ENCODE data around the gene KRT34.
"Not testable (repeated sequence)": the region's sequence is repeated elsewhere in the genome, so short reads cannot be mapped to it uniquely, and the experiment has no call there.

Gene KRT34

DNA sequence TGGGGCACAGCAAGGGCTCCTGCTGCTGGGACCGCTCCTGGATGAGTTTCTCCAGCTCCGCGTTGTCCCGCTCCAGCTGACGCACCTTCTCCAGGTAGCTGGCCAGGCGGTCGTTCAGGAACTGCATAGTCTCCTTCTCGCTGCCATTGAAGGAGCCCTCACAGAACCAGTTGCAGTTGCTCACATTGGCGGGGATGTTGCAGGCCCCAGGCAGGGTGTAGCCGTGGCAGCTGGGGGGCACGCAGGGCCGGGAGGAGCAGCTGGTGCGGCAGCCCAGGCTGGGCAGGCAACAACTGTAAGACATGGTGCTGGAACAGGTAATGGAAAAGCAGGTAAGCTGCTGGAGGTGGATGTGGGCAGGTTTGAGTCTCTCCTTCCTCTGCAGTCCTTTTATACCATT is at the start of gene KRT34:
TSS of gene KRT34 (minus strand) at position 364 of the 400 bp plus-strand sequence. CDS start at position 304, 60 bp downstream.
- not testable (repeated sequence) for DNase-seq

DNA sequence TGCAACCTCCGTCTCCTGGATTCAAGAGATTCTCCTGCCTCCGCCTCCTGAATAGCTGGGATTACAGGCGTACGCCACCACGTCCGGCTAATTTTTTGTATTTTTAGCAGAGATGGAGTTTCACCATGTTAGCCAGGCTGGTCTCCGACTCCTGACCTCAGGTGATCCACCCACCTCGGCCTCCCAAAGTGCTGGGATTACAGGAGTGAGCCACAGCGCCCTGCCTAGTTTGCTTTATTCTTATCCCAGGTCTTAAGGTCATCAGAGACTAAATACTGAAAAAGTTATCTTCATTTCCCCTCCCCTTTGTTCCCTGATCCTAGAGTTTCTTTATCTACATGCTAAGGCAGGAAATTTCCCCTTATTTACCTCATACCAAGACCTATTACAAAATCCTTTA is 48.3 kb upstream of the KRT34 start:
- not testable (repeated sequence) for DNase-seq

DNA sequence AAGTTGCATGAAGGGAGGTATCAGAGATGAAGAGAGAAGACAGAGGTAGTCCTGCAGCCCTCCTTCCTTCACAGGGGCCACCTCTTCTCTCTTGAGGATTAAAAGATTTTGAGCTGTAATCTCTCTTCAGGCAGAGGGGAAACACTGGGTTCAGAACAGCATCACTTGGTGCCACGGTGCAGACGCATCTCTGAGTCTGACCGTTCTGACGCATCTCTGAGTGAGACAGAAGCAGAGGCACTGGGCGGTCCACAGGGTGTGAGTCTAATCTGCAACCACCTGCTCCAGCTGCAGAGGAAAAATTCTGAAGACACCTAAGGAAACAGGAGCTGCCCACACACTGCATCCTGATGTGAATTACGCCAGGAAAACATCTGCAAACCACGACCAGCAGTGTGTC is 47.6 kb upstream of the KRT34 start:
- DNase-seq = no peak

GRCh38 chr17:41428591-41429291 is 46.6 kb upstream of the KRT34 start:
- DNase-seq = no peak

GRCh38 chr17:41424111-41424635 is 42.1 kb upstream of the KRT34 start, which contains the start of gene KRT37:
TSS of gene KRT37 (minus strand) at chr17:41424585. CDS start at chr17:41424523, 62 bp downstream.
- no peak for DNase-seq

GRCh38 chr17:41422586-41422985 is 40.5 kb upstream of the KRT34 start:
- DNase-seq = not testable (repeated sequence)

- no peak for DNase-seq
Measured at GRCh38 chr17:41421617-41422016, 39.5 kb upstream of the KRT34 start.

GRCh38 chr17:41421116-41421515 is 39.0 kb upstream of the KRT34 start:
- no peak for DNase-seq

DNA sequence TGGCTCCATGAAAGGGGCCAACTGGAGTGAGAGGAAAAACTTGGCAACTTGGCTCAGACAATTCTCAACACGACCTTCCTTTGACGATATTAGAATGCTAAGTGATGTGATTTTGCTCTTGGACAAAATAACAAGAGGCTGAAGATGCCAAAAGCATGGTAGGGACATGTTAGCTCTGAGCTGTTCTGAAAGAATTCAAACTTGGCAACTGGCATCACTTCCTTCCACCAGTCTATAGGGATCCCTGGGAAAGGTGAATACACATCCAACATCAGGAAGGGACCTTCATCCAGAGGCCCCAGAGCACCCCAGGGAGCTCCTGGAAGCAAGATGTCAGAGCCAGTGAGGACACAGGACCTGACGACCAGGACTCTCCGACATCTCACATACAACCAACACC is 38.0 kb upstream of the KRT34 start:
- DNase-seq = no peak

DNA sequence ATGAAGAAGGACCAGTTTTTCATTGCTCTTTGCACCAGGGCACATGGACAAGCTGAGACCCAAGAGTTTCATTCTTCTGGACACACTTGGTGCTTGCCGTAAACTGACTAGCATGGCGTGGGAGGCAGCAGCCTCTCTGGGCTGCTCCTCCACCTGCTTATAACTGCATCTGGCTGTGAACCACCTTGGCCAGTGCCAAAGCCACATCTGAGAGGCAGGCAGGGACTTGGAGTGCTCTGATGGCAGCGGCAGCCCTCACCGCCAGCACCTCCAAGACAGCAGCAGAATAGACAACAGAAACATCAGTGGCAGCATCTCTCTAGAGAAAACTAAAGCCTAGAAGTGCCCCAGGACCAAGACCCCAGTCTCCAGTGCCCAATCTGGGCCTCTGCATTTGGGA is 37.6 kb upstream of the KRT34 start:
- no peak for DNase-seq

DNA sequence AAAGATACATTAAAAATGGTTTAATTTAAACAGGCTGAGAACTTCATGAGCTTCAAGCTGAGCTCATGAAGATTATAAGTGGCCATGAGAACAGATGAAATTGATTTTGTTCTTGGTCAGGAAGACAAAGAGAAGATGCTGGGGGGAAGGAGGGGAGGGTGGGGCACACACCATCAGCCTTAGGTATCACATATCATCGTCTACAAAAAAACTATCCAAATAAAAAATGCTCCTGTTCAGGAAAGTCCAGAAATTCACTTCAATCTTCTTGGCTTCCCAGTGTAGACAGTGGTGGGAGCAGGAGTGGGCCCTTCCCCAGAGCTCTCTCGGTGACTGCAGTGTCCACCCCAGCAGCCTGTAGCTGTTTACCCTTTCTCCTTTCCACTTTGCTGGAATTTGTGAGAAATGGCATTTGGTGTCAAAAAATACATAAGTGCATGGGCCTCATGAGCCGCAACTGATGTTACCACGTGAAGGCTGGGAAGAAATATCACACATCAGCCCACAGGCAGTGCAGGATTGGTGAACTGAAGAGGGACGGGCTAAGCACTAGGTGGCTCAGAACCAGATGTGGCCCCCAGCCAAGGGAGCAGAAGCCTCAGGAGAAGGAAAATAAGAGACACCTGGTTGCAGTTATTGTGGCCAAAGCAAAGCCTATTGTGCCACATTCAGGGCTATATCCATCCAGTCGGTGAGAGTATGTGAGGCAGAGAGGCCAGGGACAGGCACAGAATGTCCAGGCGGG is 36.2 kb upstream of the KRT34 start:
- no peak for DNase-seq

DNA sequence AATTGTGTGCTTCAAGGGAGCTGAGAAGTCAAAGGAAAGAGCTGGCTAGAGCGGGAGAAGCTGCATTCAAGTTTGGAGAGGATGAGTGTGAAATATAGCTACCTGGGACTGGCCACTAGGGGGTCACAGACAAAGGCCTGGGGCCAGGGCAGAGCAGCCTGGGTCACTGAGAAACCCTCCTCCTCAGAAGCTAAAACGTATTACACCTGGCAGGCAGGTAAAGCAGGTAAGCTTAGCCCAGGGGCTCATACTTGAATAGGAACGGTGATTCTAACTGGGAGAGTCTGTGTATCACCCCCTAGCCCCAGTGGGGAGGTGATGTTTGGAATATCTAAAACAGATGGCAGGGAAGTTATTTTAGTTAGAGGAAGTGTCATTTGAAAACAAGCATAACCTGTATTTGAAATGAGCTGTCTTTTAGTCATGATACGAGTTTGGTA is 35.5 kb upstream of the KRT34 start:
- DNase-seq = no peak

- no peak for DNase-seq
Measured at GRCh38 chr17:41417127-41417526, 35.0 kb upstream of the KRT34 start.

DNA sequence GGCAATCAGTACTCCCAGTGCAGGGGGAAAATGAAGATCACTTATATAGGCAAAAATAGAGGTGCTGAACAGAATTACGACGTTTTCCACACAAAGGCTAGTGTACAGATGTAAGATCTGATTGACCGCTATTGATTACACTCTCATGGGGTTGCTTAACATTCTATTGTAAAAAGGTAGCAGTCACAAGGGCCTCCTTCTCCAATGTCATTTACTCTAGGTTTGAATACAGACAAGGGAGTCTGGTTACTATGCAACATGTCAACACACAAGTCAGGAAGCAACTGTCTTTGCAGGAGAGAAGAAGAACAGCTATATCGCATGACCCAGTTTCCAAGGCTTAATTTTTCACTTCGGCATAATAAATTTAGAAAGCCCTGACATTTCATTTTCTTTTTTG is 34.4 kb upstream of the KRT34 start:
- no peak for DNase-seq

- no peak for DNase-seq
Measured at GRCh38 chr17:41415833-41416335, 33.8 kb upstream of the KRT34 start.

DNA sequence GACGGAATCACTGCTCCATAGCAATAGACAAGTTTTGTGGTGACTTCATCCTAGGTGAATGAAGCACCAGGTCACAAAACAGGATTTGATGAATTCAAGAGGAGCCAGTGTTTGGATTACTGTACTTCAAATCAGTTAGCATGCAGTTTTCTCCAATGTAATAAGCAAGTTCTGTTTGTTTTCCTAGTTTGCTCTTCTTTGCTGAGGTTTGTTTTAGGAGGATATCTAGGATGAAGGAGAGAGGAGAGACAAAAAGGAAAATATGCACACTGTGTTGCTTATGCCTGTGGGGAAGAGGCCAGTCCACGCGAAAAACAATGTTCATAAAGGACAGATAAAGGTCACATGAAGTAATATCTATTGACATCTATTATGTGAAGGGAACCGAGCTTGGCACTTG is 33.3 kb upstream of the KRT34 start:
- no peak for DNase-seq

GRCh38 chr17:41413982-41414381 is 31.9 kb upstream of the KRT34 start:
- no peak for DNase-seq

DNA sequence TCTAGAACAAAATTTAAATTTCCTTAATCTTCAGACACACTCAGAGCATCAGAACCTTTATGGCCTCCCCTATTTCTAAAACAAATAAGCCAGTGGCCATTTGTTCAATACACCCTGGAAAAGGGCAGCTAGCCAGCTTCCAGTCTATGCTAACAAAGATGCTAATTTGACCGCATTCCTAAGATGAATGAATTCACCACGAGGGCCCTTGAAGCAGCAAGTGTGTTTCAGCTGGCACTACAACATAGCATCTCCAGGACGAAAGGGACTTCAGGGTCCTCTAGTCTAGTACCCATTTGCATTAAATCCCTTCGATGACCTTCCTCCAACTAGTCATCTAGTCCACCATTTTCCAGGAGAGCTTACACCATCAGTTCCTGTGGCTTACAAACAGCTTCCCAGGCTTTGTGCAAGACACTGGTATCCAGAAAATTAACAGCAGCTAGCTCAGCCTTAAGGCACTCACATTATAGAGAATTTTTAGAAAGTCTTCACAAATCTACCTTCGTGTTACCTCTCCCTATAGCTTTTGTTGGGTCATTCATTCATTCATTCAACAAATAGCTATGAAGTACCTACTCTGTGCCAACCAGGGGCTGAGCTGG is 31.3 kb upstream of the KRT34 start:
- no peak for DNase-seq

GRCh38 chr17:41411072-41411840 is 29.1 kb upstream of the KRT34 start:
- DNase-seq = no peak

DNA sequence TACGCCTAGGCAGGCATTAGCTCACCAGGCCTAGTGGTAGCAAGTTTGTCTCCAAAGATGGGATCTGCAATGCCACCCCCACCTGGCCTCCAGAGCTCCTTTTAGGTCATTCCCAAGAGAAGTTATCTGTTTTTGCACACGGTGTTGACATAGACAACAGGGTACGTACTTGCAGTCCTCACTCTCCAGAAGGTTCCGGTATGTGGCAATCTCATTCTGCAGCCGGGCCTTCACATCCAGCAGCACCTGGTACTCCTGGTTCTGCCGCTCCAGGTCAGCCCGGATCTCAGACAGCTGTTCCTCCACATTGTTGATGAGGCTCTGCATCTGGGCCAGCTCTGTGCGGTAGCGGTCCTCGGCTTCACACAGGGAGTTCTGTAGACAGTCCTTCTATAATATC is 25.1 kb upstream of the KRT34 start:
- DNase-seq = no peak

DNA sequence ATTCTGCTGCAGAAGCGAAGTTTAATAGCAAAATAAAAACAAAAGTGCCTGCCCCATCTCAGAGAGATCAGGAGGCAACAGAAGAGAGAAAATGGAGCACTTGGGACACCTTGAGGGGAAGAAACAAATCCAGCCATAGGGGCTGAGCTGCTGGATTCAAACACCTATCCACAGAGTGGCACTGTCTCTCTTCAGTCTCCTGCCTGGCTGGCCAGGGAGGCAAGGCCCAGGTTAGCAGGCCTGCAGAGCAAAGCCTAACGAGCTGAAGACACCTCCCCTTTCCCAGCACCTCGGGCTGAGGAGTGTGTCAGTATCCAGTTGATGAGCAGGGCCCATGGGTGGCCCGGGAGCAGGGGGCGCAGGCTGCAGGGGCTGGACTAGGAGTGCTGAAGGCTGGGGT is 24.1 kb upstream of the KRT34 start:
- DNase-seq = no peak

DNA sequence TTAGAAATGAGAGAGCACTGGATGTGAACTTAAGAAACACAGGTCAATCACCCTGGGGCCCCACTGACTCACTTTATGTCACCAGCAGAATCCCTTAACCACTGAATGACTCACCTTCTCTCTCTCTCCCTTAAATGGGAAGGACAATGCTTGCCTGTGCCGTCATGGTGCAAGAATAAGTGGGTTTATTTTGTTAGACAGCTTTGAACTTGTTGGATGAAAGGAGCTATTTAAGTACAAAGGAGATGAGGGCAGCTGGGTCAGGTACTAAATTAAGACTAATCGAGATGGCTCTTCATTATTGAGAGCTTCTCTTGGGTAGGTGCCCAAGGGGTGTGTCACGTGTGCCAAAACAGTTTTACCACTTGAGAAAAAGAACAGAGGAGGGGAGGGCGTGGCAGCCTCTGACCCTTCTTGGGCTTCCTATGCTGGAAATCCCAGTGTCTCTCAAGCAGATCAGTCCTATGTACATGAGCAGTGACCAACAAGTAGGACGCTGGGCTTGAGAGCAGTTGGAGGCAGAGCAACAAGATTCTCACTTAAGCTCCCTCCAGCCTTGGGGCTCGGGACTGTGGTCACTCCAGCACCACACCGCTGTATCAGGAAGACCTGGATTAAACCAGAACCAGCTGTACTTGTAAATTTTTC is 22.0 kb upstream of the KRT34 start:
- no peak for DNase-seq
